HG03095 (cell line): ENCODE measurements around the gene CEP85L.

Experiments used
- ATAC-seq: cut with Tn5 transposase; IDR thresholded peaks from one replicate; pipeline ENCODE4 v1.9.1; 2021; ENCODE audit warnings: moderate library complexity; ENCODE audit not compliant: unreplicated experiment

Gene CEP85L

DNA sequence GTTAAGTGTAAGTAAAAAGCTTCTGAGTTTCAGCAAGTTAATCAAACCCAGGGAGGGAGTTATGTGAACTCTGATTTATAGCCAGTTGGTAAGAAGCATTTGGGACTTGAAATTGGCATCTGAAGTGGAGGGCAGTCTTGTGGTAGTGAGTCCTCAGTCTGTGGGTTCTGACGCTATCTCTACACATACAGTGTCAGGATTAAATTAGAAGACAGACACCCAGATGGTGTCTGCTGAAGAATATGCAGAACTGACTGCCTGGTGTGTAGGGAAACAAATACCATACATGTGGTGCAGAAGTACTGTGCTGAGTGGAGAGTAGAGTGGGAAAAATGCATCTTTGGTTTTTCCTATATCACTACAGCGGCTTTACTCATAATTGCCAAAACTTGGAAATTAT is 146.8 kb downstream of the CEP85L start:
- ATAC-seq: no peak

- no peak for ATAC-seq
Measured at GRCh38 chr6:118502169-118502568, 149.2 kb downstream of the CEP85L start.

GRCh38 chr6:118501765-118502164 is 149.6 kb downstream of the CEP85L start:
- ATAC-seq: no peak

DNA sequence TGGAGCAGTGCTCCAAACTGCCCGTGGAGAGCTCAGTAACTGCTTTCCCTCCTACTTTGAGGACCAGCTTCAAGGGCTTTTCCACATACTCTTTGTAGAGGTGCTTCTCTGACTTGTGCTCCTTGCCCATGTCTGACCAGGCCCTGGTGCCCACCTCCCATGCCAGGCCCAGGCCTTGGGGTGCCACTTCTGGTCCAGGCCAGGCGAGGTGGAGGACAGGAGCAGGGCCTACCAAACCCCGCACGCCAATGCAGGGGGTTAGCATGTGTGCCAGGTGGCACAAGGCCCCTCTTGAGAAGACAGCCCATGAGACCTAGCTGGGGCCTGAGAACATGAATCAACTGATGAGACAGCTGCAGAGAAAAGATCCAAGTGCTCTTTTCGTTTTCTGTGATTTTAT is 150.3 kb downstream of the CEP85L start:
- ATAC-seq: no peak

GRCh38 chr6:118500130-118501015 is 151.0 kb downstream of the CEP85L start:
- no peak for ATAC-seq

DNA sequence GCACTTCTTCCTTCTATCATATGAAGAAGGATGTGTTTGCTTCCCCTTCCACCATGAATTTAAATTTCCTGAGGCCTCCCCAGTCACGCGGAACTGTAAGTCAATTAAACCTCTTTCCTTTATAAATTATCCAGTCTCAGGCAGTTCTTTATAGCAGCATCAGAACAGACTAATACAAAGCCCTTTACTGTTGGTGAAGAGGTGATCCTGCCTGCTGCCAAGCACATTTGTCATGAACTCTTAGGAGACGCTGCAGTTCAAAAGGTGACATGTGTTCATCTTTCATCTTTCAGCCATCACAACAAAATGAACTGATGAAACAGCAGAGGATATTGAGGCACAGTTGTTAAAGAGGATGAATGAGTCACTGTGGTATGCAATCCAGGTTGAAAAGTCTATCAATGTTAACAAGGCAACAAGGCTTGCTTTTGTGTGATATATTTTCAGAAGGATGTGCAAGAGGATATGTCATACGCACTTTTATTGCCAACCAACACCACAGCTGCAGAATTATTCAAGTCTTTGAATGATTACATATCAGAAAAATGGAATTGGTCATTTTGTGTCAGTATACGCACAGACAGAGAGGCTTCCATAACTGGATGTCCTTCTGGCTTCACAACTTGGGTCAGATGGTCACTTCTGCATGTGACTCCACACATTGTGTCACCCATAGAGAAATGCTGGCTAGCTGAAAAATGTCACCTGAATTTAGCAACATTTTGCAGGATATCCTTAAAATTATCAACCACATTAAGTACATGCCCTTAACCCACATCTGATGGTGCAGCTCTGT is 155.7 kb downstream of the CEP85L start:
- no peak for ATAC-seq

DNA sequence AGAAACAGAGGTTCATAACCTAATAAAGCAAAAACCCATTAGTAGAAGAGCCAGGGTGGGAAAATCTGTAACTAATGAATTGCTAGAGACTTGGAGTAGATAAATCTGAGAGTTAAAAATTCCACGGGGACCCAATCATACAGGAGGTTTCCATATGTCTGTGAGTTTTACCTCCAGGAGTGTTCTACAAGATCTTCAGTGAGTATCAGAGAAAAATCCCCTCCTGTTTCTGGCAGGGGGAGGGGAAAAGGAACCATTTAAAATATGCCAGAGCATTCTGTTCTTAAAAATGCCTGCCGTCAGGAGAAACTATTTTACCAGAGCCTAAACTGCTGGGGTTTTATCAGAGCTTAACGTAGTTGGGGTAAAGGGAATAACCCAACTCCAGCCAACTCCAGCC is 157.3 kb downstream of the CEP85L start:
- no peak for ATAC-seq

DNA sequence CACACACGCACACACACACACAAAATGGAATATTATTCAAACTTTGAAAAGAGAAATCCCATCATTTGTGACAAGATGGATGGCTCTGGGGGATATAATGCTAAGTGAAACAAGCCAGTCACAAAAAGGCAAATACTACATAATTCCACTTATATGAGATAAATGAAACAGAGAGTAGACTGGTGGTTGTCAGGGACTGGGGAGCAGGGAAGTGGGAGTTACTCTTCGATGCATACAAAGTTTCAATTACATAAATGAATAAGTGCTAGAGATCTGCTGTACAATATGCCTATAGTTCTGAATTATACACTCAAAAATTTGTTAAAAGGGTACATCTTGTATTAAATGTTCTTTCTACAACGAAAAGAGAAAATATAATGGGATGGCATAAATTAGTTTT is 161.4 kb downstream of the CEP85L start:
- ATAC-seq: no peak

GRCh38 chr6:118488631-118489030 is 162.8 kb downstream of the CEP85L start:
- ATAC-seq: no peak

DNA sequence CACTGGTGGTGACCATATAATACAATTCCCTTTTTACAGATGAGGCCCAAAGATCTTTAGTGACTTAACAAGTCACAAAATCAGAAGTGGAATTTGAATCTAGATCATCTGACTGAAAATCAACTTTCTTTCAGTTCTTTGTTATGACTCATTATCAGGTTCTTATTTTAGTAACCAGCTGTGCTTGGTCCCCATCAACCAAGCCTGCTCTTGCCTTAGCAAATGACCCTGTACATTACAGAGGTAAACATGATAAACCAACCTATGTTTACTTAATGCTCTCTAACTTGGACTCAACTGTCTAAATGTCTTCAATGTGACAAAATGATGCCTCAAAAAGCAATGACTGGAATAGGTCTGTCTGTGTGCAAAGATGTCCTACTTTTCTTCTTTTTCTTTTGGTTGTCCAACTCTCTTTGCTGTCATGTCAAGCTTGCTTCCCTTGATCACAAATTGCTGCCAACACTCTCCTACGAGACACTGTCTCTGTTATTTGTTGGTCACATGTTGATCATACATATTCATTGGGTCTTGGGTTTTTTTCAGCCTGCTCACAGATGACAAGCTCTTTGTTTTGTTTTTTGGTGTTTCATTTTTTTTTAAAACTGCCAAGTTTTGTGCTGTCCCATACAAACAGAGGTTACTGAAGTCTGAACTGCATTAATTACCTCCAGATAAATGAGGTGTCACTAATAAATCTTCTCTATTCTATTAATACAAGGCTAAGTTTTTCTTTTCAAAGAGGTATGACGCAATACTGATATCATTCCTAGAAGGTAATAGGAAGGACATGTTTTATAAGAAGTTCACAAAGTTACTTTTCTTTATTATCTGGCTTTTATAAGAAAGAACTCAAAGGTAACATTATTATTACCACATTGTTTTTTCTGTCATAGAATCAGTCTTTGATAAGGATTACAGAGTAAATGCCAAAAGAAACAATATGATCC is 165.5 kb downstream of the CEP85L start:
- peak; percentile 95 for ATAC-seq

- no peak for ATAC-seq
Measured at GRCh38 chr6:118476551-118476950, 174.8 kb downstream of the CEP85L start.

DNA sequence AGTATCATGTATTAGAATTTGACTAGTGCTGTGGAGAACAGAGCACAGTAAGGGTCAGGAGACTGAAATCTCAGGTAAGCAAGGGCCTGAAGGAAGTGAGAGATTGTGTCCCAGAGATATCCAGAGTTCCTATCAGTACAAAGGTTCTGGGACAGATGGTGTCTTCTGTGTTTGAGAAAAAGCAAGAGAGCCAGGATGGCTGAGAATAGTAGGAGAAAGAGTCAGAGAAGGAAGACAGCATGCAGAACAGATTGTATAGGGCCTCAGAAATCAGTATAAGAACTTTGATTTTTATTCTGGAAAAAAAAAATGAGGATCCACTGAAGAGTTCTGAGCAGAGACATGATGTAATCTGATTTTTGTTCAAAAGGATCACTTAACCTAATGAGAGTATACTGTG is 178.1 kb downstream of the CEP85L start:
- no peak for ATAC-seq

DNA sequence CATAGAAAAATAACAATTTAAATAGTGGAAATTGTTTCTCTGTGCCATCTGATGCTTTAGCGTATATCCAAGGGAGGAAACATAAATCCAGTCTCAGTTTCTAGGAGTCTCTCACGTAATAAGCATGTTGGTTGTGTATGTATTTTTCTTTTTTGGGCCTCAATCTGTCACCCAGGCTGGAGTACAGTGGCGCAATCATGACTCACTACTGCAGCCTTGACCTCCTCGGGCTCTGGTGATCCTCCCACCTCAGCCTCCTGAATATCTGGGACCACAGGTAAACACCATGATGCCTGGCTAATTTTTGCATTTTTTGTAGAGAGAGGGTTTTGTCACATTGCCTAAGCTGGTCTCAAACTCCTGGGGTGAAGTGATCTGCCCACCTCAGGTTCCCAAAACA is 181.9 kb downstream of the CEP85L start:
- ATAC-seq: no peak

DNA sequence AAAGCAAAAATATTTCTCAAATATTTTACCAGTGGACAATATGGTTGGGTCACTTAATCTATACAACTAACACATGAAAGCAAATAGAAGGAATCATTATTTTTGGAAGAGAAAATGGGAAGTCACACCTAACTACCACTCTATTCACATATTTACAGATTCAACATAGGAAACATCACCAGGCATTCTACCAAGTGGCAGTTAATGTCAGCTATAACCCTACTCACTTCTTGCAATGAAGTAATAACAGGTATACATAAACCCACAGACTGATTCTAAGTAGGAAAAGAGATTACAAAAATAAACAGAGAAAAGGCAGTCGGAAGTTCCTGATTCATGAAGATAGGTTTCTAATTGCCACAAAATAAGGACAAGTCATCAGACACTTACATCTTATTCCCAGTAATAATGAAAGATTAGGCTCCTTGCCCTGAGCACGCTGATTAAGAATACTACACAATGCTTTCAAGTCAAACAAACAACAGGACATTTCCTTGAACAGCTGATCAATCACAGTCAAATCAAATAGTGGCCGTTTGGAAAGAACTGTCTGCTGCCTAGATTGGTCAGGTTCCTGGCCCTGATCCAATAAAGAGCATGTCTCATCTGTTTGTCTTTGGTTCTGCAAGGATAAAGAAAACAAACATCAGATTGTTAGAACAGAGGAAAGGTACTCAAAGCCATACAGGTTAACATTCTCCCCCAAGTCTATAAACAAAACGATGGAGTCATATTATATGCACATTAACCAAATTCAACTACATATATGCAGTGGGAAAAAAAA is 182.5 kb downstream of the CEP85L start:
- ATAC-seq: no peak

- ATAC-seq: peak; percentile 86
Measured at GRCh38 chr6:118467181-118467580, 184.2 kb downstream of the CEP85L start.

DNA sequence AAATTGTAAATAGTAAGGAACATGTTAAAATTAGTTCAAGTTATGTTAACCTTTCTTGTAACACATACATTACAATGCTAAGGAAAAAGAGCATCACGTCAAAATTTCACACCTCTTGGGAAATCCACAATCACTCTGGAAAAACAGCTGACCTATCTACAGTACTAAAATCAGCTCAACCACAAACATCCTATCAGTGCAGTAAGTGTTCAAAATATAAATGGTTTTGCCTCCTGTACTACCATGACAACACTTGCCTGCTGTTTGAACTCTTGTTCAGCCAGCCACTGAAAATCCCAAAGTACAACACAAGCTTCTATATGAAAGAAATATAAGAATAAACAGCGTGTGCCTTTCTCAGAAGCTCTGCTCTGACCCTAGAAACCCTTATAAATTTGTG is 186.8 kb downstream of the CEP85L start:
- ATAC-seq: no peak

GRCh38 chr6:118460958-118461470 is 190.4 kb downstream of the CEP85L start:
- ATAC-seq: no peak

- no peak for ATAC-seq
Measured at GRCh38 chr6:118456982-118457381, 194.4 kb downstream of the CEP85L start.

GRCh38 chr6:118451839-118452238 is 199.6 kb downstream of the CEP85L start:
- no peak for ATAC-seq

GRCh38 chr6:118444796-118445195 is 206.6 kb downstream of the CEP85L start:
- no peak for ATAC-seq
